ENCODE measurements around the gene DLG1. TPM values are rescaled to one million over a fixed set of nuclear protein-coding genes. Genes with fewer than 3 reads are reported as not detected.

DLG1 gene
- total and polyA plus RNA-seq, 2 experiments from 2014 or later = 27.6 to 98.0 TPM

DNA sequence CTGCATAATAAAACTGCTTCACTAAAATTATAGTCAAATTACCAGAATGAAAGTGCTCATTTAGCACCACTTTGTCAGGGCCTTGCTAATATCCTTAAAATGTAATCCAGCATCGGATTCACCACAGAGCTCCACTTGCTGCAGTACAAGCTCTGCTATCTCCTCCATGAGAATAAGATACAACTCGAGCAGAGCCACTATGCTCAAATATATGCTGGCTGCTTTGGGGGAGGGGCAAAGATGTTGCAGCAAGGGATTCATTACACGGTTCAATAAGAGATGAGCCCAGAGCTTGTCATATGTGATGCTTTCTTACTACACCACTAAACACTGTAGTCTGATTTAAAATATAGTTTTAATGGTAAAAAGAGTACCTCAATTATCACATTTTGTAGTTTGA, 72.2 kb downstream of the DLG1 start (continued):
- no peak for TF ChIP-seq REST (IDR thresholded peaks at IDR 0.05; ENCODE audit: unreplicated experiment)
- TF ChIP-seq ZNF331 (CRISPR knock-in tag; IDR thresholded peaks at IDR 0.05; ENCODE audit: low read depth) = no peak
- no peak for TF ChIP-seq EZH2phosphoT487 (IDR thresholded peaks at IDR 0.05; ENCODE audit: unreplicated experiment)
- TF ChIP-seq POLR2AphosphoS5 (IDR thresholded peaks at IDR 0.05; ENCODE audit: low read depth) = no peak
- TF ChIP-seq JUNB (IDR thresholded peaks at IDR 0.05; ENCODE audit: unreplicated experiment) = no peak
- no peak for TF ChIP-seq EZH2 (IDR thresholded peaks at IDR 0.05; ENCODE audit: low read depth, unreplicated experiment)
- no peak for TF ChIP-seq NANOG (IDR thresholded peaks at IDR 0.05; ENCODE audit: borderline replicate concordance)
- no peak for TF ChIP-seq ZNF114 (CRISPR knock-in tag; IDR thresholded peaks at IDR 0.05)

GRCh38 chr3:197225579-197225978, 72.8 kb downstream of the DLG1 start:
- Histone ChIP-seq H3K79me2 (replicated peaks; ENCODE audit: insufficient read depth) (peaks cover 97% of the 10 kb centered on the region), H2AFZ (no peak overlapping the region), H3K4me1 (ENCODE audit: insufficient read depth) (peaks cover 7% of the 10 kb centered on the region), H3K4me2 (no peak overlapping the region), H4K20me1 (replicated peaks; ENCODE audit: insufficient read depth) (peaks cover 13% of the 10 kb centered on the region), H3K27ac (ENCODE audit: low read depth) (no peak overlapping the region), H3K36me3 (ENCODE audit: insufficient read depth) (no peaks in the 10 kb centered on the region), H3F3A (replicated peaks; ENCODE audit: low read depth) (no peaks in the 10 kb centered on the region), H3K4me3 (no peak overlapping the region), H3K27me3 (ENCODE audit: insufficient read depth) (no peaks in the 10 kb centered on the region), H3K9me2 (ENCODE audit: insufficient read depth) (no peaks in the 10 kb centered on the region)
- Mint-ChIP-seq H3K9me3 (no peaks in the 10 kb centered on the region), H3K4me1 (peaks cover 19% of the 10 kb centered on the region; the same call in 2 of the 3 replicates), H3K4me3 (no peak overlapping the region), H3K27me3 (ENCODE audit: insufficient read depth, low read depth, poor library complexity) (peaks cover 2% of the 10 kb centered on the region), H3K36me3 (ENCODE audit: low read depth) (no peaks in the 10 kb centered on the region), H3K27ac (no peak overlapping the region)
- no peak for TF ChIP-seq EZH2 (IDR thresholded peaks at IDR 0.05; ENCODE audit: low read depth, unreplicated experiment)
- TF ChIP-seq, protein P1, sequence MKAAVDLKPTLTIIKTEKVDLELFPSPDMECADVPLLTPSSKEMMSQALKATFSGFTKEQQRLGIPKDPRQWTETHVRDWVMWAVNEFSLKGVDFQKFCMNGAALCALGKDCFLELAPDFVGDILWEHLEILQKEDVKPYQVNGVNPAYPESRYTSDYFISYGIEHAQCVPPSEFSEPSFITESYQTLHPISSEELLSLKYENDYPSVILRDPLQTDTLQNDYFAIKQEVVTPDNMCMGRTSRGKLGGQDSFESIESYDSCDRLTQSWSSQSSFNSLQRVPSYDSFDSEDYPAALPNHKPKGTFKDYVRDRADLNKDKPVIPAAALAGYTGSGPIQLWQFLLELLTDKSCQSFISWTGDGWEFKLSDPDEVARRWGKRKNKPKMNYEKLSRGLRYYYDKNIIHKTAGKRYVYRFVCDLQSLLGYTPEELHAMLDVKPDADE (IDR thresholded peaks at IDR 0.05) = no peak
- TF ChIP-seq JUNB (IDR thresholded peaks at IDR 0.05; ENCODE audit: unreplicated experiment) = no peak
- TF ChIP-seq POLR2AphosphoS5 (IDR thresholded peaks at IDR 0.05; ENCODE audit: low read depth) = no peak
- TF ChIP-seq STAT1 (IDR thresholded peaks at IDR 0.05; ENCODE audit: unreplicated experiment) = no peak
- DNase-seq (ENCODE audit: low spot score) (no peak), ATAC-seq (no peak)
